GM19193 (cell line): ENCODE measurements around the gene MCU.

Source experiments
- POLR2A ChIP-seq: IDR thresholded peaks from 4 replicates; pipeline ENCODE4 v1.6.1; 2011; ENCODE audit not compliant: insufficient read depth, insufficient read length; ENCODE audit errors: extremely low read depth

Gene MCU

DNA sequence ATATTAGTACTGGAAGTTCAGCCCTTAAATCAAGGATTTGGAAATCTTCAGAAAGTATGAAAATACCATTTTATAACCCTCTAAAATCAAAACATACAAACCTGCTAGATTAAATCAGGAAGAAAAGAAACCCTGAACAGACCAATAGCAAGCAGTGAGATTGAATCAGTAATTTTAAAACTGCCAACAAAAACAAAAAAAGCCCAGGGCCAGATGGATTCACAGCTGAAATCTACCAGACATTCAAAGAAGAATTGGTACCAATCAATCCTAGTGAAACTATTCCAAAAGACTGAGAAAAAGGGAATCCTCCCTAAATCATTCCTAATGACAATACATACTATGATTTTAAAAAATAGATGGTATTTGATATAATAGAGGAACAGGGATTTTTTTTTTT is 70.1 kb downstream of the MCU start:
- no peak for TF ChIP-seq POLR2A

DNA sequence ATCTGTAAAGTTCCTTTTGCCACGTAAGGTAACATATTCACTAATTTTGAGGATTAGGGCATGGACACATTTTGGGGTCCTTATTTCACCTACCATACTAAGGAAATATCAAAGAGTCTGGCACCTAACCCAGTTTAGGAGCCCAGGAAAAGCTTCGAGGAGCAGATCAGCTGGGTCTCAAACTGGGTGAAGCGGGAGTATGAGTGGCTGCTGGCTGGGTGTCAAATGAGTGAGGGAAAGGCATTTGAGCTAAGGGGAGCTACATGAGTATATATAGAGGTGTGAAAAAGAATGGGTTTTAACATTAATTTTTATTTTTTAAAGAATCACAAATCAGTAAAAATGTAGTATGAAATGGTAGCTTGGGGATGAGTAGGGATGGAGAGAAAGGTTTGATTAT is 71.3 kb downstream of the MCU start:
- no peak for TF ChIP-seq POLR2A

- no peak for TF ChIP-seq POLR2A
Observed at GRCh38 chr10:72764151-72764550, 72.2 kb downstream of the MCU start.

- TF ChIP-seq POLR2A: no peak
Observed at GRCh38 chr10:72765051-72765745, 73.3 kb downstream of the MCU start.

DNA sequence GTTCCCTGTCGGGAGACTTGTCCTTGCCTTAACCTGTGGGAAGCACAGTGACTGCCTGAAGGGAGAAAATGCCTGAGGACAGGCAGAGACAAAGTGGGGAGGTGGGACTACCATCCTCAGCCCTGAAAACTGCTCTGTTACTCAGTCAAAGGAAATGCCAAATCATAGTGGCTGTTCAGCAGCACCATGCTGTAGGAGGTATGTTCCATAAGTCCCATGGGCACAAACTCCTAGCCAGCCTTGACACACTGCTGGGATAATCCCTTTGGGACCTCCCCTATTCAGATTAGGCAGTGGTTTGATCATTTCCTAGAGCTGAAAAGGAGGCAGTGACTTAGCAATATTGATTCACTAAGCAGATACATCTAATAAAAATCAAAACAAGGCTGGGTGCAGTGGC is 80.1 kb downstream of the MCU start:
- TF ChIP-seq POLR2A: no peak

GRCh38 chr10:72779874-72780273 is 87.9 kb downstream of the MCU start:
- no peak for TF ChIP-seq POLR2A

DNA sequence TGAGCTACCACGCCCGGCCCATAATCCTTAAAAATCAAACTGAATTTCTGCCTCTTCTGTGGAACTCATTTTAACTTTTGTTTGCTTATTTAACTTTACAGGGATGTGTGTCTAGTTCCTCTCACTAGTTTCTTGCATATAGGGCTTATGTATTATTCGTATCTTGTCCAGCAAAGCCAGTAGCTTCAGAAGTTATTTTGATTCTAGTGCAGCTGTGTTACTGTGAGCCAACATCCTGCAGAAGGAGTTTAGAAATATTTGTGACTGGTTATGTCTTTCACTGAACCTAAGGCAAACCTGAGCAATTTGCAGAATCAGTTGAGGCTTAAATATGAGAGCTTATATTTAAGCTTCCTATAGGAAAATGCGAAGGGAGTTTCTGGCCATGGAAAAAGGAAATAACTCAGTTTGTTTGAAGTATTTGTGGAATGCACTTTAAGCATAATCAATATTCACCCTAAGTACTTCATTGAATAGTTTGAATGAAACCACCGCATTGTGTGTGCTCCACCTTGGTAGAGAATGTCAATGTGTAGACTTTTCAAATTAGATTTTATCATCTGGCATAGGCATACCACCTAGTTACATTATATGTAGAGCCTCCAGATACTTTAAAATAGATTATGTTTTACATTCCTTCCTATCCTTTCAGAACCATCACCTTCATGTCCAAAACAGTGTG is 90.8 kb downstream of the MCU start:
- TF ChIP-seq POLR2A: no peak

DNA sequence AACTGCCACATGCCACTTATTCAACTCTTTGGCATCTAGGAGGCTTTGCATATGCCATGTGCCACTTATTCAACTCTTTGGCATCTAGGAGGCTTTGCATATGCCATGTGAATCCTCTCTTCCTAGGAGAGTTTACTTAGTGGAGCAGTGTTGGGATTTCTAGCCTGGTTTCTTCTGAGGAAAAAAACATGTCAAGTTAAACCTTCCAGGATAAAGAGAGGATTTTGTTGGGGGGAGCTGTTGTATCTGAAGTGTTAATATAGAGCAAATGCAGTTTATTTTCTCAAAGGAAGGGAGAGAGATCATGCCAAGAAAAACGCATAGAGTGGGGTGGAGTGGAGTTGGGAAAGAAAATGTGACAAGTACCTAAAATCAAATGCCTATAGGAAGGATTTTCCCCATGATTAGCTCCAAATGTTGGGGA is 91.5 kb downstream of the MCU start:
- TF ChIP-seq POLR2A: no peak

GRCh38 chr10:72784551-72785351 is 92.8 kb downstream of the MCU start:
- no peak for TF ChIP-seq POLR2A

GRCh38 chr10:72785409-72785808 is 93.5 kb downstream of the MCU start:
- TF ChIP-seq POLR2A: no peak

GRCh38 chr10:72790216-72790990 is 98.5 kb downstream of the MCU start:
- TF ChIP-seq POLR2A: no peak

- TF ChIP-seq POLR2A: no peak
Observed at GRCh38 chr10:72792288-72792687, 100.3 kb downstream of the MCU start.

- TF ChIP-seq POLR2A: no peak
Observed at GRCh38 chr10:72793752-72794151, 101.8 kb downstream of the MCU start.

DNA sequence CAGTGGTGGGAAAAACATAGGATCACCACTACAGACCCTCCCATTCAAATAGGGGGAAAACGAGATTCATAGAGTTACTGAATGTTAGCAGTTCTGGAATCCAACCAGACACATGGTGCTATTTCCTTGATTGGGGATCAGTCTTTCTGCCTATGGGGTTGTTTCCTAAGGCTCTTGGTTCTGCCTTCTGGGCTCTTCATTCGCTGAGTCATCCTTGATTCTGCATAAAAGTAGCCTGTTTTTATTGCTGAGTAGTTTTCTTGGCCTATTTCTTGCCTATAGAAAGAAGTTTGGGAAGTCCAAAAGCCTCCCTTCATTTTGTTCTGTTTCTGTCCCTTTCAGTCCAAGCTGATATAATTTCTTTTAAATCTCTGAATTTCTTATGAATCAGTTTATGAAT is 102.3 kb downstream of the MCU start:
- TF ChIP-seq POLR2A: no peak

DNA sequence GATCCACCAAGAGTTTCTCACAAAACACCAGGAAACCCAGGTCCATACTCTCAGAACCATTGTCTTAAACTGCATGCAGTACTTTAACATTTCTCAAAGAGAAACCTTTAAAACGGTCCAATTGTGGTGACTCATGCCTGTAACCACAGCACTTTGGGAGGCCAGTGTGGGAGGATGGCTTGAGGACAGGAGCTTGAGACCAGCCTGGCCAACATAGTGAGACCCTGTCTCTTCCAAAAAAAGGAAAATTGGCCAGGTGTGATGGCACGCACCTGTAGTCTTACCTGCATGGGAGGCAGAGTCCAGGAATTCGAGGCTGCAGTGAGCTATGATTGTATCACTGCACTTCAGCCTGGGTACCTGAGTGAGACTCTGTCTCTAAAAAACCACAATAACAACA is 104.1 kb downstream of the MCU start:
- TF ChIP-seq POLR2A: no peak
